CD4-positive, CD25-positive, alpha-beta regulatory T cell (primary cell): ENCODE results near the gene FAM120B. TPM values are rescaled to one million over a fixed set of nuclear protein-coding genes. Genes with fewer than 3 reads are reported as not detected.
A peak's percentile ranks its signal among the peaks of the same experiment; 100 is the strongest.

Experiments
- ATAC-seq, 2 donors: fragments of 150-1000 bp; cut with Tn5 transposase; one replicate each; pipeline ENCODE4 v1.10.0; 2021; ENCODE audit warnings: low read depth in 2 of 2, moderate number of reproducible peaks in 2 of 2, moderate library complexity in 1 of 2
- DNase-seq, 3 donors: peaks; one replicate each; pipeline versions ENCODE4 v3.0.0 to v3.0.0-alpha.2; 2012 to 2022; ENCODE audit warnings: mixed read lengths in 1 of 3
- H3K27ac ChIP-seq: one replicate; pipeline ENCODE4 v1.7.0; 2013; ENCODE audit warnings: mild to moderate bottlenecking, low read length; ENCODE audit not compliant: insufficient read depth, poor library complexity, severe bottlenecking
- H3K27me3 ChIP-seq: one replicate; pipeline ENCODE4 v1.7.0; 2013; ENCODE audit warnings: low read length; ENCODE audit not compliant: control insufficient read depth, insufficient read depth
- H3K36me3 ChIP-seq: one replicate; pipeline ENCODE4 v1.7.0; 2013; ENCODE audit warnings: mild to moderate bottlenecking, low read length, moderate library complexity; ENCODE audit not compliant: control insufficient read depth, insufficient read depth
- H3K4me1 ChIP-seq: 2 replicates; pipeline ENCODE4 v1.7.0; 2013; ENCODE audit warnings: mild to moderate bottlenecking, low read length; ENCODE audit not compliant: insufficient read depth, control insufficient read depth, poor library complexity, severe bottlenecking
- H3K4me3 ChIP-seq: one replicate; pipeline ENCODE4 v1.7.0; 2013; ENCODE audit warnings: low read depth, mild to moderate bottlenecking, low read length, moderate library complexity
- H3K9me3 ChIP-seq, 2 experiments: 1 replicate in 1 of 2; 2 replicates in 1 of 2; pipeline ENCODE4 v1.7.0; 2013; ENCODE audit warnings: low read length in 2 of 2, mild to moderate bottlenecking in 1 of 2, moderate library complexity in 1 of 2; ENCODE audit not compliant: control insufficient read depth in 2 of 2
- H3K27ac Mint-ChIP-seq, 3 donors: one replicate each; pipeline ENCODE4 v1.8.0; 2020 to 2022; ENCODE audit warnings: mild to moderate bottlenecking in 3 of 3, mixed read lengths in 3 of 3, moderate library complexity in 2 of 3
- H3K27me3 Mint-ChIP-seq: one replicate; pipeline ENCODE4 v1.8.0; 2022; ENCODE audit warnings: mild to moderate bottlenecking, mixed read lengths
- H3K36me3 Mint-ChIP-seq: one replicate; pipeline ENCODE4 v1.8.0; 2020; ENCODE audit warnings: mixed read lengths
- H3K4me1 Mint-ChIP-seq, 4 donors: one replicate each; pipeline ENCODE4 v1.8.0; 2020 to 2022; ENCODE audit warnings: mixed read lengths in 4 of 4, mild to moderate bottlenecking in 1 of 4
- H3K4me3 Mint-ChIP-seq, 4 donors: one replicate each; pipeline ENCODE4 v1.8.0; 2020 to 2022; ENCODE audit warnings: mild to moderate bottlenecking in 4 of 4, mixed read lengths in 4 of 4, moderate library complexity in 3 of 4
- H3K9me3 Mint-ChIP-seq, 7 donors: one replicate each; pipeline ENCODE4 v1.8.0; 2020 to 2022; ENCODE audit warnings: mixed read lengths in 7 of 7, mild to moderate bottlenecking in 3 of 7, moderate library complexity in 2 of 7
- polyA plus RNA-seq, 4 donors: library from polyadenylated mRNA; unstranded; fragments of 300-500 nt; fragmentation: Illumina TruSeq; gene quantifications; one replicate each; pipeline ENCODE4 v1.2.3, GENCODE V29; 2021
- total RNA-seq: library from RNA; stranded (reverse); gene quantifications from one replicate; pipeline ENCODE4 v1.2.3, GENCODE V29; 2022

FAM120B gene
- total RNA-seq (35.0 TPM), polyA plus RNA-seq (10 to 100 TPM; 28.0 to 33.5 (median 30.6) TPM)

GRCh38 chr6:170306324-170307079 lies at the start of gene FAM120B:
TSS of gene FAM120B (plus strand) at chr6:170306758. CDS start at chr6:170317391, 10,633 bp downstream.
- peaks cover 9% of the 10 kb centered on the region for H3K27me3 ChIP-seq
- H3K4me1 ChIP-seq, result peaks cover 40% of the 10 kb centered on the region
- Mint-ChIP-seq H3K4me3 (peak within 1 kb of the TSS; percentile 93 to 100 (median 96)), H3K9me3 (peaks cover 0 to 3% (median 0%) of the 10 kb centered on the region in 7 donors), H3K36me3 (peaks cover 20% of the 10 kb centered on the region), H3K4me1 (peaks cover 25 to 47% (median 35%) of the 10 kb centered on the region in 4 donors), H3K27me3 (peaks cover 34% of the 10 kb centered on the region), H3K27ac (peak within 1 kb of the TSS; percentile 96 to 99 (median 96))
- peak within 1 kb of the TSS; percentile 86 for H3K27ac ChIP-seq
- H3K36me3 ChIP-seq, result peaks cover 4% of the 10 kb centered on the region
- peak within 1 kb of the TSS; percentile 90 for H3K4me3 ChIP-seq
- ATAC-seq, result peak; percentile 98
- H3K9me3 ChIP-seq, result peaks cover 0 to under 1% of the 10 kb centered on the region in 2 experiments
- peak; percentile 94 to 97 (median 95) for DNase-seq

- H3K36me3 ChIP-seq, result no peaks in the 10 kb centered on the region
- Mint-ChIP-seq H3K27me3 (peaks cover 6% of the 10 kb centered on the region), H3K4me3 (no peak overlapping the region), H3K36me3 (no peaks in the 10 kb centered on the region), H3K27ac (no peak overlapping the region), H3K9me3 (peaks cover 0 to 1% (median 0%) of the 10 kb centered on the region in 7 donors), H3K4me1 (no peaks in the 10 kb centered on the region)
- H3K27ac ChIP-seq, result no peak overlapping the region
- DNase-seq, result no peak
- no peak overlapping the region for H3K4me3 ChIP-seq
- no peak for ATAC-seq
- H3K9me3 ChIP-seq, result no peaks in the 10 kb centered on the region
- H3K27me3 ChIP-seq, result no peaks in the 10 kb centered on the region
- no peaks in the 10 kb centered on the region for H3K4me1 ChIP-seq
Measured at GRCh38 chr6:170257376-170257775, 49.2 kb upstream of the FAM120B start.

- Mint-ChIP-seq H3K27me3 (peaks cover 6% of the 10 kb centered on the region), H3K9me3 (peaks cover 0 to 1% (median 0%) of the 10 kb centered on the region in 7 donors), H3K4me3 (no peak overlapping the region), H3K27ac (no peak overlapping the region), H3K36me3 (no peaks in the 10 kb centered on the region), H3K4me1 (no peaks in the 10 kb centered on the region)
- H3K9me3 ChIP-seq, result no peaks in the 10 kb centered on the region
- H3K36me3 ChIP-seq, result no peaks in the 10 kb centered on the region
- H3K4me3 ChIP-seq, result no peak overlapping the region
- no peak overlapping the region for H3K27ac ChIP-seq
- H3K4me1 ChIP-seq, result no peaks in the 10 kb centered on the region
- no peak for DNase-seq
- no peaks in the 10 kb centered on the region for H3K27me3 ChIP-seq
- no peak for ATAC-seq
Measured at GRCh38 chr6:170258407-170258806, 48.2 kb upstream of the FAM120B start.

GRCh38 chr6:170259278-170259677 lies 47.3 kb upstream of the FAM120B start:
- Histone ChIP-seq H3K27me3 (no peaks in the 10 kb centered on the region), H3K36me3 (no peaks in the 10 kb centered on the region), H3K9me3 (no peaks in the 10 kb centered on the region), H3K4me1 (no peaks in the 10 kb centered on the region), H3K27ac (no peak overlapping the region), H3K4me3 (no peak overlapping the region)
- no peak overlapping the region for H3K4me3 Mint-ChIP-seq
- no peaks in the 10 kb centered on the region for H3K36me3 Mint-ChIP-seq
- H3K27me3 Mint-ChIP-seq, result peaks cover 6% of the 10 kb centered on the region
- H3K27ac Mint-ChIP-seq, result no peak overlapping the region
- no peak for ATAC-seq
- no peak for DNase-seq
- H3K9me3 Mint-ChIP-seq, result peaks cover 0 to 1% (median 0%) of the 10 kb centered on the region in 7 donors
- no peaks in the 10 kb centered on the region for H3K4me1 Mint-ChIP-seq

- no peak overlapping the region for H3K27ac ChIP-seq
- no peak overlapping the region for H3K27ac Mint-ChIP-seq
- H3K9me3 Mint-ChIP-seq, result peaks cover 0 to 1% (median 0%) of the 10 kb centered on the region in 7 donors
- ATAC-seq (no peak), DNase-seq (no peak)
- no peak overlapping the region for H3K4me3 ChIP-seq
- H3K36me3 Mint-ChIP-seq, result no peaks in the 10 kb centered on the region
- no peaks in the 10 kb centered on the region for H3K36me3 ChIP-seq
- no peaks in the 10 kb centered on the region for H3K4me1 ChIP-seq
- H3K27me3 Mint-ChIP-seq, result peaks cover 10% of the 10 kb centered on the region
- H3K27me3 ChIP-seq, result no peaks in the 10 kb centered on the region
- H3K4me3 Mint-ChIP-seq, result no peak overlapping the region
- H3K9me3 ChIP-seq, result no peaks in the 10 kb centered on the region
- H3K4me1 Mint-ChIP-seq, result no peaks in the 10 kb centered on the region
Measured at GRCh38 chr6:170260686-170261085, 45.9 kb upstream of the FAM120B start.

GRCh38 chr6:170261643-170262488 lies 44.7 kb upstream of the FAM120B start:
- peaks cover 10% of the 10 kb centered on the region for H3K27me3 Mint-ChIP-seq
- no peak overlapping the region for H3K4me3 ChIP-seq
- H3K36me3 Mint-ChIP-seq, result no peaks in the 10 kb centered on the region
- no peaks in the 10 kb centered on the region for H3K36me3 ChIP-seq
- peaks cover 0 to 1% (median 0%) of the 10 kb centered on the region in 7 donors for H3K9me3 Mint-ChIP-seq
- H3K27me3 ChIP-seq, result no peaks in the 10 kb centered on the region
- no peaks in the 10 kb centered on the region for H3K4me1 Mint-ChIP-seq
- ATAC-seq (no peak), DNase-seq (no peak)
- H3K27ac Mint-ChIP-seq, result no peak overlapping the region
- H3K4me3 Mint-ChIP-seq, result no peak overlapping the region
- no peaks in the 10 kb centered on the region for H3K9me3 ChIP-seq
- H3K27ac ChIP-seq, result no peak overlapping the region
- H3K4me1 ChIP-seq, result no peaks in the 10 kb centered on the region

- Mint-ChIP-seq H3K36me3 (no peaks in the 10 kb centered on the region), H3K4me1 (no peaks in the 10 kb centered on the region), H3K4me3 (no peak overlapping the region), H3K27ac (no peak overlapping the region), H3K27me3 (peaks cover 11% of the 10 kb centered on the region), H3K9me3 (peaks cover 0 to 1% (median 0%) of the 10 kb centered on the region in 7 donors)
- no peaks in the 10 kb centered on the region for H3K4me1 ChIP-seq
- ATAC-seq (no peak), DNase-seq (no peak)
- no peaks in the 10 kb centered on the region for H3K9me3 ChIP-seq
- H3K27ac ChIP-seq, result no peak overlapping the region
- H3K4me3 ChIP-seq, result no peak overlapping the region
- H3K36me3 ChIP-seq, result no peaks in the 10 kb centered on the region
- H3K27me3 ChIP-seq, result no peaks in the 10 kb centered on the region
Measured at GRCh38 chr6:170262489-170263088, 44.0 kb upstream of the FAM120B start.
